ENCODE measurements around the gene ZBTB32. TPM values are rescaled to one million over a fixed set of nuclear protein-coding genes. Genes with fewer than 3 reads are reported as not detected.
A peak's percentile ranks its signal among the peaks of the same experiment; 100 is the strongest.
"Not testable (repeated sequence)": the region's sequence is repeated elsewhere in the genome, so short reads cannot be mapped to it uniquely, and the experiment has no call there.

Gene ZBTB32
- total RNA-seq, 1 donor, result under 0.01 TPM

DNA sequence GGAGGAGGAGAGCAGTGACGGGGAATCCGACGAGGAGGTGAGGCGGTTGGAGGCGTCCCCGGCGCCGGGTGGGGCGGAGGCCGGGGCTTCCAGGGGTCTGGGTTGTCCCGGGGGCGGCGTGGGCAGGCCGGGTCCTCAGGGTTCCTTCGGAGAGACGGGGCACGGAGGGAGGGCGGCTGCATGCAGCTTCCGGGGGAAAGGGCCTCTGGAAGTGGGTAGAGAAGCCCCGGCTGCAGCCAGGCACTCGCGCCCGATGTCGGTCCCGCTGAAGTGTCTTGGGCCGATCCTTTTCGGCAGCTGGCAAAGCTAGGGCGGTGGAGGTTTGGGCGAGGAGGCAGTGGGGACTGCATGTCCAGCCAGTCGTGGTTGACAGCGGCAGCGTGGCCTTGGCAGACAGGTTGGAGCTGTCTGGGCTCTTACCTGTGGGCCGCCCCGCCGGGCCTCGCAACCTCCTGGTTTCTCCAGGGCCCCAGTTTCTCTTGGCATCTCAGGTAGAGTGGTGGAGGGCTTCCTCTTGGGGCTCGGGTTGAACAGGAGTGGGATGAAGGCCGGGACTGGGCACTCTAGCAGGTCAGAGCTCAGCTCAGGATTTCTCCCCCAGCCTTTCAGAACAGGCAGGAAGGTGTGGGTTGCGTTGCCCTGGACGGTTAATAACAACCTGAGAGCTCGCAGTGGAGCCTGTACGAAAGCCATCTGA is 14.1 kb downstream of the ZBTB32 start:
- peak in 1 of 3 donors; percentile 46 for DNase-seq (ENCODE audit: low read depth in 2 of 3, low spot score in 2 of 3)

DNA sequence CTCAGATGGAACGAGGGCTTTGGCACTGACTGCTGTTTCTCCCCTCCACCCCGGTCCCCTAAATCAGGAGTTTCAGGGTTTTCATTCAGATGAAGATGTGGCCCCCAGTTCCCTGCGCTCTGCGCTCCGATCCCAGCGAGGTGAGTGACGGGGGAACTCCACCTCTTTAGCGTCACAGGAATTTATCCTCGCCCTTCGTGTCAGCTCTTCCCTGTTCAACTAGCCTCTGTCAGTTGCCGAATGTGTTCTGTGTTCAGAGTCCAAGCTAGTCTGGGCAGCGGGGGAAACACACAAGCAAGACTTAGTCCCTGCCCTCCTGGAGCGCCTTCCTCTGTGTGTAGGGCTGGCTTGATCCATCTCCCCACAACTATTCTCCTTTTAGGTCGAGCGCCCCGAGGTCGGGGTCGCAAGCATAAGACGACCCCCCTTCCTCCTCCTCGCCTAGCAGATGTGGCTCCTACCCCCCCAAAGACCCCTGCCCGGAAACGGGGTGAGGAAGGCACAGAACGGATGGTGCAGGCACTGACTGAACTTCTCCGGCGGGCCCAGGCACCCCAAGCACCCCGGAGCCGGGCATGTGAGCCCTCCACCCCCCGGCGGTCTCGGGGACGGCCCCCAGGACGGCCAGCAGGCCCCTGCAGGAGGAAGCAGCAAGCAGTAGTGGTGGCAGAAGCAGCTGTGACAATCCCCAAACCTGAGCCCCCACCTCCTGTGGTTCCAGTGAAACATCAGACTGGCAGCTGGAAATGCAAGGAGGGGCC is 15.2 kb downstream of the ZBTB32 start:
- DNase-seq (ENCODE audit: low read depth in 2 of 3, low spot score in 2 of 3), result no peak

GRCh38 chr19:35720163-35720524 is 15.8 kb downstream of the ZBTB32 start:
- DNase-seq (ENCODE audit: low read depth in 2 of 3, low spot score in 2 of 3), result no peak

- no peak for DNase-seq (ENCODE audit: low read depth in 2 of 3, low spot score in 2 of 3)
Measured at GRCh38 chr19:35720648-35721047, 16.3 kb downstream of the ZBTB32 start.

GRCh38 chr19:35721374-35721773 is 17.0 kb downstream of the ZBTB32 start:
- DNase-seq (ENCODE audit: low read depth in 2 of 3, low spot score in 2 of 3), result no peak

DNA sequence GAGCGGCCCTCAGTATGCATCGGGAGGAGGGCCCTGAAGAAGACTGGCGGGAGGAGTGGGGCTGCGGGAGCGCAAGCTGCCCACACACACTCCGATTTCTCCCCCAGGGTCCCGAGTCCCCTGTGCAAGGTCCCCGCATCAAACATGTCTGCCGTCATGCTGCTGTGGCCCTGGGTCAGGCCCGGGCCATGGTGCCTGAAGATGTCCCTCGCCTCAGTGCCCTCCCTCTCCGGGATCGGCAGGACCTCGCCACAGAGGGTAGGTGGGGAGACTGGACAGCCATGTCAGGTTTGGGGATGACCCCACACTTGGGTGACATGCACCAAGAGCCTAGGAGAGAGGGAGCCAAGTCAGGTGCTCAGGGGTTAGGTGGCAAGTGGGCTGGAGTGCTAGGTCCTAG is 18.1 kb downstream of the ZBTB32 start:
- DNase-seq (ENCODE audit: low read depth in 2 of 3, low spot score in 2 of 3), result no peak

DNA sequence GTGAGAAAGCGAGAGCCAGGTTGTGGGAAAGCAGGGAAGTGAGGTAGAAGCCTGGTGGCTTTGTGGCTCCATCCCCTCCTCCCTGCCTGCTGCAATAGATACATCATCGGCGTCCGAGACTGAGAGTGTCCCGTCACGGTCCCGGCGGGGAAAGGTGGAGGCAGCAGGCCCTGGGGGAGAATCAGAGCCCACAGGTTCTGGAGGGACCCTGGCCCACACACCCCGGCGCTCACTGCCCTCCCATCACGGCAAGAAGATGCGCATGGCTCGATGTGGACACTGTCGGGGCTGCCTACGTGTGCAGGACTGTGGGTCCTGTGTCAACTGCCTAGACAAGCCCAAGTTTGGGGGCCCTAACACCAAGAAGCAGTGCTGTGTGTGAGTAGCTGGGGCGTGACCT is 18.5 kb downstream of the ZBTB32 start:
- no peak for DNase-seq (ENCODE audit: low read depth in 2 of 3, low spot score in 2 of 3)

- no peak for DNase-seq (ENCODE audit: low read depth in 2 of 3, low spot score in 2 of 3)
Measured at GRCh38 chr19:35723671-35724070, 19.3 kb downstream of the ZBTB32 start.

- DNase-seq (ENCODE audit: low read depth in 2 of 3, low spot score in 2 of 3), result not testable (repeated sequence)
Measured at GRCh38 chr19:35724132-35724531, 19.8 kb downstream of the ZBTB32 start.

GRCh38 chr19:35724560-35724959 is 20.2 kb downstream of the ZBTB32 start:
- no peak for DNase-seq (ENCODE audit: low read depth in 2 of 3, low spot score in 2 of 3)

GRCh38 chr19:35725216-35725861 is 21.0 kb downstream of the ZBTB32 start:
- no peak for DNase-seq (ENCODE audit: low read depth in 2 of 3, low spot score in 2 of 3)

DNA sequence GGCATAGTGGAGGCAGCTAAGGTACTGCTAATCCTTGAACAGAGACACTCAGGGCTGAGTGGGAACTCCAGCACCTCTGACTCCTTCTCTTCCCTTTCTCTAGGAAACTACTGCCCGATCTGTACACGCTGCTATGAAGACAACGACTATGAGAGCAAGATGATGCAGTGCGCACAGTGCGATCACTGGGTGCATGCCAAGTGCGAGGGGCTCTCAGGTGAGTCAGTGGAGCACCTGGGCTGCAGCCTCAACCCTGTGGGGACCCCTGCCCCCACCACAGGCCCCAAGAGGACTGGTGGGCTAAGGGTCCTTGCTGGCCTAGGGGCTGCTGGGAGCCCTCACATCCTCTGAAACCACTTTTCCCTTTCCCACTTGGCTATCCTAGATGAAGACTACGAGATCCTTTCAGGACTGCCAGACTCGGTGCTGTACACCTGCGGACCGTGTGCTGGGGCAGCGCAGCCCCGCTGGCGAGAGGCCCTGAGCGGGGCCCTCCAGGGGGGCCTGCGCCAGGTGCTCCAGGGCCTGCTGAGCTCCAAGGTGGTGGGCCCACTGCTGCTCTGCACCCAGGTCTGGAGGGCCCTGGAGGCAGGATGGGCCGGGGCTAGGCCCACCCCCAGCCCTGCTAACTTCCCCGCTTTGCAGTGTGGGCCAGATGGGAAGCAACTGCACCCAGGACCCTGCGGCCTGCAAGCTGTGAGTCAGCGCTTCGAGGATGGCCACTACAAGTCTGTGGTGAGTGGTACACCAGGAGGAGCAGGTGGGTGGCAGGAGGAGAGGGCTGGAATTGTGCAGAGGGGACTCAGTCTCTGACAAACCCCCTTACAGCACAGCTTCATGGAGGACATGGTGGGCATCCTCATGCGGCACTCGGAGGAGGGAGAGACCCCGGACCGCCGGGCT is 22.9 kb downstream of the ZBTB32 start:
- no peak for DNase-seq (ENCODE audit: low read depth in 2 of 3, low spot score in 2 of 3)

- DNase-seq (ENCODE audit: low read depth in 2 of 3, low spot score in 2 of 3), result no peak
Measured at GRCh38 chr19:35727956-35728706, 23.8 kb downstream of the ZBTB32 start.

DNA sequence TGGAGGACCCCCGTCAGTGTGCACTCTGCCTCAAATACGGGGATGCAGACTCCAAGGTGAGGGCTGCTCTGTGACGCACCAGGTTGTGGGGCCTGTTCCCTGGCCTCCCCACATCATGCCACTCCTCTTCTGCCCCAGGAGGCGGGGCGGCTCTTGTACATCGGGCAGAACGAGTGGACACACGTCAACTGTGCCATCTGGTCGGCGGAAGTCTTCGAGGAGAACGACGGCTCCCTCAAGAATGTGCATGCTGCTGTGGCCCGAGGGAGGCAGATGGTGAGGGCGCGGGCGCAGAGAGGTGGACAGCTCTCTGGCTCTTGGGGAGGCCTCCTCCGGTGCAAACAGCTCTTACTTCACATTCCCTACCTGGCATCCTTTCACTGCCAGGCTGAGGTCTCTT is 24.7 kb downstream of the ZBTB32 start:
- no peak for DNase-seq (ENCODE audit: low read depth in 2 of 3, low spot score in 2 of 3)

DNA sequence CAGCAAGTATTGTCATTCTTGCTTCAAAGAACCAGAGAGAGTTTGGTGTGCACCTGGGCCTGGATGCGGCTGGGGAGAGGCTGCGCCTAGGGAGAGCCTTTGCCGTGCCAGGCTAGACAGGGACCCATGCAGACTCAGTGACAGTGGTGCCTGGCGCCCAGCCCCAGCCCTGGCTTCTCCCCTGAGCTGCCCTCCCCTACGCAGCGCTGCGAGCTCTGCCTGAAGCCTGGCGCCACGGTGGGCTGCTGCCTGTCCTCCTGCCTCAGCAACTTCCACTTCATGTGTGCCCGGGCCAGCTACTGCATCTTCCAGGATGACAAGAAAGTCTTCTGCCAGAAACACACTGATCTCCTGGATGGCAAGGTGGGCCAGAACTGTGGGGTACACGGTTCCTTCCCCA is 25.4 kb downstream of the ZBTB32 start:
- no peak for DNase-seq (ENCODE audit: low read depth in 2 of 3, low spot score in 2 of 3)

DNA sequence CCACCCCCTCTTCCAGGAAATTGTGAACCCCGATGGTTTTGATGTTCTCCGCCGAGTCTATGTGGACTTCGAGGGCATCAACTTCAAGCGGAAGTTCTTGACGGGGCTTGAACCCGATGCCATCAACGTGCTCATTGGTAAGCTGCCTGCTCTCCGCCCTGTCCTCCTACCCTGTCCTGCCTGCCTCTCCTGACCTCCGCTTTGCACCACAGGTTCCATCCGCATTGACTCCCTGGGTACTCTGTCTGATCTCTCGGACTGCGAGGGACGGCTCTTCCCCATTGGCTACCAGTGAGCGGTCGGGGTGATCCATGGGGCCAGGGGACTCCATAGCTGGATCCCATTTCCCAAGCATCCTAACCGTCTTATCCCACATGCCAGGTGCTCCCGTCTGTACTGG is 26.0 kb downstream of the ZBTB32 start:
- DNase-seq (ENCODE audit: low read depth in 2 of 3, low spot score in 2 of 3), result no peak

GRCh38 chr19:35731353-35731752 is 27.0 kb downstream of the ZBTB32 start:
- no peak for DNase-seq (ENCODE audit: low read depth in 2 of 3, low spot score in 2 of 3)

- DNase-seq (ENCODE audit: low read depth in 2 of 3, low spot score in 2 of 3), result no peak
Measured at GRCh38 chr19:35731779-35732405, 27.5 kb downstream of the ZBTB32 start.

- no peak for DNase-seq (ENCODE audit: low read depth in 2 of 3, low spot score in 2 of 3)
Measured at GRCh38 chr19:35732540-35733179, 28.3 kb downstream of the ZBTB32 start.
